ENCODE data around the gene RPF1.
"Not testable (repeated sequence)": the region's sequence is repeated elsewhere in the genome, so short reads cannot be mapped to it uniquely, and the experiment has no call there.

The RPF1 gene

GRCh38 chr1:84492726-84493125, 13.7 kb downstream of the RPF1 start:
- DNase-seq (ENCODE audit: low read depth in 2 of 2) = no peak

- no peak for DNase-seq (ENCODE audit: low read depth in 2 of 2)
These were observed 14.7 kb downstream of the RPF1 start for GRCh38 chr1:84493747-84494146.

- DNase-seq (ENCODE audit: low read depth in 2 of 2) = no peak
These were observed 17.4 kb downstream of the RPF1 start for GRCh38 chr1:84496498-84496897.

- DNase-seq (ENCODE audit: low read depth in 2 of 2) = no peak
These were observed 18.7 kb downstream of the RPF1 start for GRCh38 chr1:84497631-84498275.

GRCh38 chr1:84502927-84503326, 23.9 kb downstream of the RPF1 start:
- no peak for DNase-seq (ENCODE audit: low read depth in 2 of 2)

GRCh38 chr1:84504580-84505492, 25.8 kb downstream of the RPF1 start:
- no peak for DNase-seq (ENCODE audit: low read depth in 2 of 2)

GRCh38 chr1:84505493-84506001, 26.5 kb downstream of the RPF1 start:
- DNase-seq (ENCODE audit: low read depth in 2 of 2) = no peak

- DNase-seq (ENCODE audit: low read depth in 2 of 2) = peak; percentile 95 to 96
These were observed 27.1 kb downstream of the RPF1 start, which contains the start of the genes GNG5 and SPATA1 for GRCh38 chr1:84506002-84506728. Gene GNG5, minus strand, starts transcription at chr1:84506581. Its CDS starts 490 bp downstream, at chr1:84506091. Gene SPATA1, plus strand, starts transcription at chr1:84506386. Its CDS starts 9,974 bp downstream, at chr1:84516360.

- no peak for DNase-seq (ENCODE audit: low read depth in 2 of 2)
These were observed 27.8 kb downstream of the RPF1 start for GRCh38 chr1:84506729-84507453.

GRCh38 chr1:84507887-84508286, 28.8 kb downstream of the RPF1 start:
- DNase-seq (ENCODE audit: low read depth in 2 of 2) = not testable (repeated sequence)

- DNase-seq (ENCODE audit: low read depth in 2 of 2) = no peak
These were observed 29.4 kb downstream of the RPF1 start for GRCh38 chr1:84508510-84508909.

GRCh38 chr1:84509029-84509428, 30.0 kb downstream of the RPF1 start:
- no peak for DNase-seq (ENCODE audit: low read depth in 2 of 2)

GRCh38 chr1:84510165-84510564, 31.1 kb downstream of the RPF1 start:
- no peak for DNase-seq (ENCODE audit: low read depth in 2 of 2)

- no peak for DNase-seq (ENCODE audit: low read depth in 2 of 2)
These were observed 31.6 kb downstream of the RPF1 start for GRCh38 chr1:84510668-84511067.

- no peak for DNase-seq (ENCODE audit: low read depth in 2 of 2)
These were observed 45.5 kb downstream of the RPF1 start for GRCh38 chr1:84524590-84524989.

- no peak for DNase-seq (ENCODE audit: low read depth in 2 of 2)
These were observed 46.7 kb downstream of the RPF1 start for GRCh38 chr1:84525779-84526178.

GRCh38 chr1:84538599-84538998, 59.5 kb downstream of the RPF1 start:
- DNase-seq (ENCODE audit: low read depth in 2 of 2) = no peak

GRCh38 chr1:84539972-84540371, 60.9 kb downstream of the RPF1 start:
- DNase-seq (ENCODE audit: low read depth in 2 of 2) = no peak

GRCh38 chr1:84540759-84541158, 61.7 kb downstream of the RPF1 start:
- no peak for DNase-seq (ENCODE audit: low read depth in 2 of 2)

- DNase-seq (ENCODE audit: low read depth in 2 of 2) = no peak
These were observed 62.6 kb downstream of the RPF1 start for GRCh38 chr1:84541679-84542078.
